T-cell (primary cell): ENCODE results near the gene PCGF1. TPM values are rescaled to one million over a fixed set of nuclear protein-coding genes. Genes with fewer than 3 reads are reported as not detected.

Source experiments
- ATAC-seq, 4 experiments: fragments of 200-7000 bp in 3 of 4; fragments of 150-1000 bp in 1 of 4; cut with Tn5 transposase; replicated peaks in 1 of 4; 1 replicate in 3 of 4; 2 replicates in 1 of 4; pipeline ENCODE4 v1.10.0; 2021; ENCODE audit warnings: moderate library complexity in 3 of 4, mild to moderate bottlenecking in 2 of 4, moderate number of reproducible peaks in 1 of 4
- CTCF ChIA-PET, 2 donors: fragments of 300-600 bp; sonication (Branson Sonifier 250); formaldehyde crosslinking; loops; one replicate each; lab custom pipeline; 2022; ENCODE audit warnings: antibody characterized with exemption in 2 of 2; lab: Charles Lee
- POLR2A ChIA-PET, 2 donors: fragments of 300-600 bp; sonication (Branson Sonifier 250); formaldehyde crosslinking; loops; one replicate each; lab custom pipeline; 2022; ENCODE audit warnings: antibody characterized with exemption in 2 of 2; lab: Charles Lee
- DNase-seq, 35 experiments: peaks; one replicate each; pipeline versions ENCODE4 v3.0.0 to v3.0.0-alpha.2; 2013 to 2023
- H3K27ac ChIP-seq: one replicate; pipeline ENCODE4 v1.5.1; 2013; ENCODE audit warnings: low read length
- H3K27me3 ChIP-seq, 2 experiments: replicated peaks in 1 of 2; 1 replicate in 1 of 2; 2 replicates in 1 of 2; pipeline versions ENCODE4 v1.6.1 to v1.7.0; 2013; ENCODE audit warnings: low read length in 1 of 2, mixed read lengths in 1 of 2; ENCODE audit not compliant: control insufficient read depth in 2 of 2, insufficient read depth in 2 of 2; ENCODE audit errors: extremely low read depth in 1 of 2
- H3K36me3 ChIP-seq, 2 donors: 1 replicate in 1 of 2; 2 replicates in 1 of 2; pipeline versions ENCODE4 v1.6.1 to v1.7.0; 2013; ENCODE audit warnings: low read length in 1 of 2; ENCODE audit not compliant: control insufficient read depth in 2 of 2, insufficient read depth in 1 of 2; ENCODE audit errors: extremely low read depth in 1 of 2
- H3K4me1 ChIP-seq, 2 experiments: 1 replicate in 1 of 2; 2 replicates in 1 of 2; pipeline versions ENCODE4 v1.6.1 to v1.7.0; 2013; ENCODE audit warnings: low read length in 2 of 2, mixed read lengths in 1 of 2; ENCODE audit not compliant: insufficient read depth in 2 of 2, control insufficient read depth in 1 of 2; ENCODE audit errors: extremely low read depth in 1 of 2
- H3K4me3 ChIP-seq, 2 donors: 1 replicate in 1 of 2; 2 replicates in 1 of 2; pipeline versions ENCODE4 v1.5.1 to v1.7.0; 2013; ENCODE audit warnings: mild to moderate bottlenecking in 2 of 2, low read length in 1 of 2, moderate library complexity in 1 of 2; ENCODE audit not compliant: control insufficient read depth in 1 of 2; ENCODE audit errors: extremely low read depth in 1 of 2
- H3K9me3 ChIP-seq: 2 replicates; pipeline ENCODE4 v1.7.0; 2013
- H3K27ac Mint-ChIP-seq, 2 donors: one replicate each; pipeline ENCODE4 v1.8.0; 2020 to 2021; ENCODE audit warnings: mild to moderate bottlenecking in 2 of 2, mixed read lengths in 2 of 2
- H3K27me3 Mint-ChIP-seq, 2 donors: one replicate each; pipeline ENCODE4 v1.8.0; 2021 to 2022; ENCODE audit warnings: mixed read lengths in 2 of 2
- H3K36me3 Mint-ChIP-seq: one replicate; pipeline ENCODE4 v1.8.0; 2021; ENCODE audit warnings: mixed read lengths
- H3K4me1 Mint-ChIP-seq, 3 donors: one replicate each; pipeline ENCODE4 v1.8.0; 2020 to 2022; ENCODE audit warnings: mixed read lengths in 3 of 3, mild to moderate bottlenecking in 1 of 3
- H3K4me3 Mint-ChIP-seq, 3 donors: one replicate each; pipeline ENCODE4 v1.8.0; 2020 to 2022; ENCODE audit warnings: mild to moderate bottlenecking in 3 of 3, mixed read lengths in 3 of 3, moderate library complexity in 3 of 3
- H3K9me3 Mint-ChIP-seq, 3 donors: one replicate each; pipeline ENCODE4 v1.8.0; 2020 to 2022; ENCODE audit warnings: mixed read lengths in 3 of 3
- WGBS: methylation state at CpG from one replicate; pipeline ENCODE4 v1.1.5; 2013; ENCODE audit warnings: missing lambda C conversion rate; ENCODE audit not compliant: insufficient coverage; 5-methylcytosine and 5-hydroxymethylcytosine counted together
- total RNA-seq, 35 experiments: library from RNA in 6 of 35; stranded (reverse) in 6 of 35; fragments of 120-200 nt in 1 of 35; gene quantifications; one replicate each; pipeline versions ENCODE4 v1.2.1 to v1.2.4 and lab custom pipeline; 2013 to 2026

Gene PCGF1
- total RNA-seq, 5 donors from 2014 or later (not counting 1 experiment from before 2014, with no cell fraction given): 17.6 to 34.3 (median 28.0) TPM

- CTCF ChIA-PET: interaction anchor here (0.5 to 3.2 kb wide), 12 partner anchors 28 to 322 kb away, joined by 3 to 35 read pairs (median 4); partner anchors contain the start of genes C2orf81 (in 1 of the 2), CCDC142 (in 1 of the 2), TTC31 (in 1 of the 2) and WBP1 (in 1 of the 2)
- Histone ChIP-seq H3K27me3 (peaks cover 0 to 8% of the 10 kb centered on the region in 2 experiments), H3K27ac (no peak overlapping the region), H3K4me3 (no peak overlapping the region), H3K4me1 (peaks cover 15 to 33% of the 10 kb centered on the region in 2 experiments), H3K9me3 (no peaks in the 10 kb centered on the region), H3K36me3 (peaks cover 0 to 25% of the 10 kb centered on the region in 2 donors)
- POLR2A ChIA-PET: interaction anchor here in 1 of 2 donors (0.5 to 0.6 kb wide), 2 partner anchors 48 to 75 kb away, joined by 3 to 4 read pairs; no protein-coding TSS in a partner anchor
- Mint-ChIP-seq H3K4me3 (peak overlapping the region; percentile 46 to 95 (median 90)), H3K27ac (peak overlapping the region; percentile 6 to 49), H3K9me3 (no peaks in the 10 kb centered on the region), H3K4me1 (peaks cover 33 to 39% (median 36%) of the 10 kb centered on the region in 3 donors), H3K27me3 (peaks cover 0 to 2% of the 10 kb centered on the region in 2 donors), H3K36me3 (peaks cover 31% of the 10 kb centered on the region)
- ATAC-seq (no peak), DNase-seq (peak in 1 of 35 experiments; percentile 70)
Measured at GRCh38 chr2:74532222-74532621, 24.7 kb upstream of the PCGF1 start.

GRCh38 chr2:74531666-74532065 is 24.2 kb upstream of the PCGF1 start:
- Histone ChIP-seq H3K9me3 (no peaks in the 10 kb centered on the region), H3K4me1 (peaks cover 15 to 36% of the 10 kb centered on the region in 2 experiments), H3K27me3 (peaks cover 0 to 2% of the 10 kb centered on the region in 2 experiments), H3K36me3 (peaks cover under 1 to 31% of the 10 kb centered on the region in 2 donors), H3K4me3 (no peak overlapping the region), H3K27ac (no peak overlapping the region)
- ATAC-seq: no peak
- Mint-ChIP-seq H3K27ac (peak overlapping the region in 1 of 2 donors; percentile 49), H3K4me3 (peak overlapping the region; percentile 10 to 95 (median 90)), H3K27me3 (no peaks in the 10 kb centered on the region), H3K36me3 (peaks cover 36% of the 10 kb centered on the region), H3K4me1 (peaks cover 33 to 42% (median 39%) of the 10 kb centered on the region in 3 donors), H3K9me3 (no peaks in the 10 kb centered on the region)
- CTCF ChIA-PET: interaction anchor here (0.5 to 3.2 kb wide), 12 partner anchors 28 to 321 kb away, joined by 3 to 35 read pairs (median 4); partner anchors contain the start of genes TTC31 (in 2 of the 2), C2orf81 (in 1 of the 2), CCDC142 (in 1 of the 2) and WBP1 (in 1 of the 2)
- POLR2A ChIA-PET: interaction anchor here in 1 of 2 donors (0.5 to 0.6 kb wide), 2 partner anchors 48 to 75 kb away, joined by 3 to 4 read pairs; no protein-coding TSS in a partner anchor
- no peak for DNase-seq
- WGBS: 77% methylated on average over 7 of the region's 7 CpGs

GRCh38 chr2:74530239-74531187 is 23.0 kb upstream of the PCGF1 start:
- H3K4me1 ChIP-seq: peaks cover 15 to 37% of the 10 kb centered on the region in 2 experiments
- POLR2A ChIA-PET: interaction anchor here (0.6 to 1.2 kb wide), 4 partner anchors 22 to 78 kb away, joined by 3 to 7 read pairs (median 4); no protein-coding TSS in a partner anchor
- no peaks in the 10 kb centered on the region for H3K27me3 ChIP-seq
- peak overlapping the region; percentile 70 to 93 for H3K4me3 ChIP-seq
- no peaks in the 10 kb centered on the region for H3K9me3 ChIP-seq
- CTCF ChIA-PET: interaction anchor here (0.6 to 3.2 kb wide), 11 partner anchors 22 to 702 kb away, joined by 3 to 35 read pairs (median 3); partner anchors contain the start of genes TTC31 (in 2 of the 2), CCDC142 (in 1 of the 2), PCGF1 (in 1 of the 2) and STAMBP (in 1 of the 2)
- WGBS: under 1% methylated on average over 40 of the region's 54 CpGs
- H3K36me3 Mint-ChIP-seq: peaks cover 43% of the 10 kb centered on the region
- H3K27ac Mint-ChIP-seq: peak overlapping the region; percentile 75 to 94
- ATAC-seq: peak; percentile 15 to 32 (median 27)
- peak in 33 of 35 experiments; percentile 26 to 75 (median 46) for DNase-seq
- peaks cover 3 to 37% of the 10 kb centered on the region in 2 donors for H3K36me3 ChIP-seq
- no peaks in the 10 kb centered on the region for H3K9me3 Mint-ChIP-seq
- no peaks in the 10 kb centered on the region for H3K27me3 Mint-ChIP-seq
- H3K27ac ChIP-seq: peak overlapping the region; percentile 72
- H3K4me1 Mint-ChIP-seq: peaks cover 37 to 47% (median 46%) of the 10 kb centered on the region in 3 donors
- peak overlapping the region; percentile 90 to 95 (median 95) for H3K4me3 Mint-ChIP-seq

- POLR2A ChIA-PET: interaction anchor here in 1 of 2 donors (0.6 to 1.2 kb wide), 2 partner anchors 21 to 46 kb away, joined by 3 to 7 read pairs; partner anchors contain the start of gene TTC31
- Histone ChIP-seq H3K36me3 (peaks cover 3 to 37% of the 10 kb centered on the region in 2 donors), H3K4me1 (peaks cover 15 to 37% of the 10 kb centered on the region in 2 experiments), H3K27ac (peak within 1 kb of the TSS; percentile 72), H3K9me3 (no peaks in the 10 kb centered on the region), H3K27me3 (no peaks in the 10 kb centered on the region), H3K4me3 (peak within 1 kb of the TSS; percentile 70 to 93)
- no peaks in the 10 kb centered on the region for H3K27me3 Mint-ChIP-seq
- peak; percentile 91 to 93 (median 92) for ATAC-seq
- H3K9me3 Mint-ChIP-seq: no peaks in the 10 kb centered on the region
- CTCF ChIA-PET: interaction anchor here in 1 of 2 donors (1.0 to 3.2 kb wide), 6 partner anchors 21 to 701 kb away, joined by 3 to 35 read pairs (median 3); partner anchors contain the start of genes CCDC142, PCGF1, STAMBP and TTC31
- peak within 1 kb of the TSS; percentile 94 for H3K27ac Mint-ChIP-seq
- DNase-seq: peak; percentile 71 to 90 (median 80)
- H3K4me1 Mint-ChIP-seq: peaks cover 37 to 47% (median 46%) of the 10 kb centered on the region in 3 donors
- peak within 1 kb of the TSS; percentile 90 to 95 (median 95) for H3K4me3 Mint-ChIP-seq
- H3K36me3 Mint-ChIP-seq: peaks cover 43% of the 10 kb centered on the region
- under 1% methylated on average over 87 of the region's 87 CpGs for WGBS
Measured at GRCh38 chr2:74529357-74530238, 22.1 kb upstream of the PCGF1 start, which contains the start of the genes AUP1 and HTRA2. TSS of gene AUP1 (minus strand) at chr2:74529706. CDS start at chr2:74529629, 77 bp downstream. TSS of gene HTRA2 (plus strand) at chr2:74529933. CDS start at chr2:74530007, 74 bp downstream.

GRCh38 chr2:74528600-74529356 is 21.3 kb upstream of the PCGF1 start:
- Mint-ChIP-seq H3K27me3 (no peaks in the 10 kb centered on the region), H3K4me3 (peak overlapping the region; percentile 90 to 95 (median 95)), H3K36me3 (peaks cover 43% of the 10 kb centered on the region), H3K9me3 (no peaks in the 10 kb centered on the region), H3K27ac (peak overlapping the region; percentile 94), H3K4me1 (peaks cover 37 to 47% (median 46%) of the 10 kb centered on the region in 3 donors)
- peak overlapping the region; percentile 70 to 93 for H3K4me3 ChIP-seq
- WGBS: under 1% methylated on average over 22 of the region's 29 CpGs
- DNase-seq: peak in 3 of 35 experiments; percentile 13 to 26 (median 14)
- peak overlapping the region; percentile 72 for H3K27ac ChIP-seq
- peaks cover 15 to 37% of the 10 kb centered on the region in 2 experiments for H3K4me1 ChIP-seq
- peak; percentile 1 to 6 (median 4) for ATAC-seq
- ChIA-PET POLR2A (no interaction called here), CTCF (no interaction called here)
- H3K9me3 ChIP-seq: no peaks in the 10 kb centered on the region
- peaks cover 3 to 37% of the 10 kb centered on the region in 2 donors for H3K36me3 ChIP-seq
- no peaks in the 10 kb centered on the region for H3K27me3 ChIP-seq
